Middle frontal gyrus (tissue), 1 donor: Measurements from ENCODE around the gene KCNQ1OT1.

ENCODE experiments used
- DNase-seq: peaks from one replicate; pipeline ENCODE4 v3.0.0-alpha.2; 2015; ENCODE audit warnings: low spot score; ENCODE audit errors: extremely low spot score

Gene KCNQ1OT1

GRCh38 chr11:2721210-2721916, 21.6 kb upstream of the KCNQ1OT1 start:
- no peak for DNase-seq

GRCh38 chr11:2719831-2720590, 20.2 kb upstream of the KCNQ1OT1 start:
- no peak for DNase-seq

- DNase-seq, result no peak
Observed at GRCh38 chr11:2718817-2719438, 19.1 kb upstream of the KCNQ1OT1 start.

GRCh38 chr11:2717561-2718325, 17.9 kb upstream of the KCNQ1OT1 start:
- no peak for DNase-seq

GRCh38 chr11:2716376-2717095, 16.7 kb upstream of the KCNQ1OT1 start:
- no peak for DNase-seq

GRCh38 chr11:2715716-2716350, 16.0 kb upstream of the KCNQ1OT1 start:
- no peak for DNase-seq

GRCh38 chr11:2714871-2715270, 15.1 kb upstream of the KCNQ1OT1 start:
- no peak for DNase-seq

GRCh38 chr11:2714463-2714800, 14.6 kb upstream of the KCNQ1OT1 start:
- DNase-seq, result no peak

GRCh38 chr11:2713661-2714462, 14.1 kb upstream of the KCNQ1OT1 start:
- no peak for DNase-seq

GRCh38 chr11:2713094-2713493, 13.3 kb upstream of the KCNQ1OT1 start:
- no peak for DNase-seq

- no peak for DNase-seq
Observed at GRCh38 chr11:2711161-2711560, 11.4 kb upstream of the KCNQ1OT1 start.

GRCh38 chr11:2709429-2709828, 9.6 kb upstream of the KCNQ1OT1 start:
- no peak for DNase-seq

GRCh38 chr11:2708757-2709281, 9.0 kb upstream of the KCNQ1OT1 start:
- DNase-seq, result no peak

- DNase-seq, result no peak
Observed at GRCh38 chr11:2708151-2708581, 8.4 kb upstream of the KCNQ1OT1 start.

- DNase-seq, result no peak
Observed at GRCh38 chr11:2707736-2708135, 7.9 kb upstream of the KCNQ1OT1 start.

- DNase-seq, result no peak
Observed at GRCh38 chr11:2706321-2706720, 6.5 kb upstream of the KCNQ1OT1 start.

- no peak for DNase-seq
Observed at GRCh38 chr11:2704896-2705606, 5.3 kb upstream of the KCNQ1OT1 start.

- DNase-seq, result no peak
Observed at GRCh38 chr11:2704356-2704755, 4.6 kb upstream of the KCNQ1OT1 start.
